Choroid plexus epithelial cell (primary cell): ENCODE data around the gene F5.

Experiments
- DNase-seq: peaks from one replicate; pipeline ENCODE4 v3.0.0-alpha.2; 2010; ENCODE audit warnings: low read depth
- H3K4me3 ChIP-seq: 2 replicates; pipeline ENCODE4 v1.5.1; 2011; ENCODE audit warnings: low read depth, mild to moderate bottlenecking, control low read depth, low read length, moderate library complexity
- TF ChIP-seq, protein P1 (sequence below): conservative IDR thresholded peaks from 2 replicates; pipeline ENCODE4 v1.5.1; 2011; ENCODE audit warnings: low read depth, mild to moderate bottlenecking, control low read depth, inconsistent platforms, low read length, moderate library complexity

The F5 gene

GRCh38 chr1:169487561-169487960 is 98.7 kb downstream of the F5 start:
- H3K4me3 ChIP-seq = no peak overlapping the region
- no peak for DNase-seq
- TF ChIP-seq, protein P1, sequence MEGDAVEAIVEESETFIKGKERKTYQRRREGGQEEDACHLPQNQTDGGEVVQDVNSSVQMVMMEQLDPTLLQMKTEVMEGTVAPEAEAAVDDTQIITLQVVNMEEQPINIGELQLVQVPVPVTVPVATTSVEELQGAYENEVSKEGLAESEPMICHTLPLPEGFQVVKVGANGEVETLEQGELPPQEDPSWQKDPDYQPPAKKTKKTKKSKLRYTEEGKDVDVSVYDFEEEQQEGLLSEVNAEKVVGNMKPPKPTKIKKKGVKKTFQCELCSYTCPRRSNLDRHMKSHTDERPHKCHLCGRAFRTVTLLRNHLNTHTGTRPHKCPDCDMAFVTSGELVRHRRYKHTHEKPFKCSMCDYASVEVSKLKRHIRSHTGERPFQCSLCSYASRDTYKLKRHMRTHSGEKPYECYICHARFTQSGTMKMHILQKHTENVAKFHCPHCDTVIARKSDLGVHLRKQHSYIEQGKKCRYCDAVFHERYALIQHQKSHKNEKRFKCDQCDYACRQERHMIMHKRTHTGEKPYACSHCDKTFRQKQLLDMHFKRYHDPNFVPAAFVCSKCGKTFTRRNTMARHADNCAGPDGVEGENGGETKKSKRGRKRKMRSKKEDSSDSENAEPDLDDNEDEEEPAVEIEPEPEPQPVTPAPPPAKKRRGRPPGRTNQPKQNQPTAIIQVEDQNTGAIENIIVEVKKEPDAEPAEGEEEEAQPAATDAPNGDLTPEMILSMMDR = no peak

DNA sequence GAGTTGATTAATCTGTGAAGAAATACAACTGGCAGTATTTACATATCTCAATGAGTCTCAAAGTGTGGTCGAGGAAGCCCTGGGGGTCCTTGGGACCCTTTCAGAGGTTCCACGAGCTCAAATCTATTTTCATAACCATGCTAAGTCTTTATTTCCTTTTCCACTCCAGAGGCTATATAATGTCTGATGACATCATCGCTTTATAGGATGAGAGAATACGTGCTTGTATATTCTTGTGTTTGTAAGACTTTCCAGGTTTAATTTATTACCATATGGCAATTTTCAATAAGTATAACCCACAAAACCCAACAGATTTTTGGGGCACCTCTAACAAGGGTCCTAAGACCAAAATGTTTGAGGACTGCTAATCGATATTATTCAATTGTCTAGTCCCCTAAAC is 99.1 kb downstream of the F5 start:
- DNase-seq = no peak
- TF ChIP-seq, protein P1 = no peak
- peak overlapping the region; percentile 88 for H3K4me3 ChIP-seq

DNA sequence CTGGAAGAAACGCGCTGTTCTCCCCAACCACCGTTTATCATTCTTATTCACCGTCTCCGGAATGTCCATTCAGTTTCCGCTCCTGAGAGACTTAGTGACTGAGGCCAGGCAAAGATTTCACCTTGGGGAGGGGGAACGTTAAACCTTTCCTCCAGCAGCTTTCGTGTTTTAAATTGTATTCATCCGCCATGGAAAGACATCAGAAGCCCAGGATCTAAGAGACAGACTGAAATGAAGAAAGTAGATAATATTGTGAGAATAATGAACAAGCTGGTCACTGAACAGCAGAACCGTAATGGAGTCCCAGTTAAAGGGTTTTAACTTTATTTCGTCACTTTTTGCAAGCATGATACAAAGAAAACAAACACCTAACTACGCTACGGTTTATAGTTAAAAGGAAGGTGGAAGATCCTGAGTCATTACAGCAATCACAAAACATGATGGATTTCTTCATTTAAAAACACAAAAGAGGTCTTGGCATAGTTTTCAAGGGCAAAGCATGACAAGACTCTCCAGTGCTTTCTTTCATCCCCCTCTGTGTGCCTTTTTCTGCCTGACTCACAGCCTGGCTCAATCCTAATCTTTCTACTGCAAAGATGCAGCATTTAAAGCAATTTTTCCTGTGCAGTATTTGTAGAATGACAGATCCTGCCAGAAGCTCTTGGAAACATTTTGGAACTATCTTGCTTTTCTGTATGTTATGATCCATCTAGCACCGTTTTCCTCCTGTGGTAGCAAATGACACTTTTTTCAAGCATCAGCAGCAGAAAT is 99.8 kb downstream of the F5 start:
- peak overlapping the region; percentile 88 for H3K4me3 ChIP-seq
- TF ChIP-seq, protein P1 = no peak
- DNase-seq = peak; percentile 70

- DNase-seq = peak; percentile 100
- TF ChIP-seq, protein P1 = peak; percentile 40
- peak within 1 kb of the TSS; percentile 88 for H3K4me3 ChIP-seq
Observed at GRCh38 chr1:169485431-169486280, 100.6 kb downstream of the F5 start, which contains the start of gene SLC19A2. Gene SLC19A2, minus strand, starts transcription at chr1:169485944. Its CDS starts 178 bp downstream, at chr1:169485766.

DNA sequence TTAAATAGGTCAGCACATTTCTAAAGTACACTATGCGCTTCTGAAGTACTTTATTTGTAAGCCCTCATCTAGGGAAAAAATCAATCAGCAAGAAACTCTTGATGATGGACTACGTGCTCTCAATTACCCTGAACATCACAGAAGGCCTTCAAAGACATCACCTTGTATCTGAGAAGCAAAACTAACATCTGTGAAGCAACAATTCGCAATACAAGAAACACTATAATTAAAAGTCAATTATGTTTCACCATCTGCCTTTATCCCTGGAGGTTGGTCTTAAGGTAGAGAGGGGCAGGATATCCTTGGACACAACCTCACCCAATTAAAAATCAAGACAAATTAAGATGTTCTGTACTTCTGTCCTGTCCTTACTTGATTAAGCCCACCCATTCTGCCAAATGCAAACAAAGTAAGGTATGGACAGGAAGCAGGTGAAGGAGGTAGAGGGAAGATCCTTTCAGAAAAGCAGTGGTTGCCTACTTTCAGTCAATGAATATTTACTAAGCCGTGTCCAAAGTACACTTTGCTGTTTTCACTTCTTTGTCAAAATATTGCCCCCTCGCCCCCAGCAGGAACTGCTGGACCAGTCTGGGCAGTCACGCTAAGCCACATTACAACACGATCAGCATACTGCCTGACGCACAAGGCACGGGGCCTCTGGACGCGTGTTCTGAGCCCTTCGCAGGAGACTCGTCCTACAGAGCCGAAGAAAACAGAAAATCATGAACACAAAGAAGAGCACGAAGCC is 101.4 kb downstream of the F5 start:
- H3K4me3 ChIP-seq = peak overlapping the region; percentile 88
- DNase-seq = peak; percentile 89

DNA sequence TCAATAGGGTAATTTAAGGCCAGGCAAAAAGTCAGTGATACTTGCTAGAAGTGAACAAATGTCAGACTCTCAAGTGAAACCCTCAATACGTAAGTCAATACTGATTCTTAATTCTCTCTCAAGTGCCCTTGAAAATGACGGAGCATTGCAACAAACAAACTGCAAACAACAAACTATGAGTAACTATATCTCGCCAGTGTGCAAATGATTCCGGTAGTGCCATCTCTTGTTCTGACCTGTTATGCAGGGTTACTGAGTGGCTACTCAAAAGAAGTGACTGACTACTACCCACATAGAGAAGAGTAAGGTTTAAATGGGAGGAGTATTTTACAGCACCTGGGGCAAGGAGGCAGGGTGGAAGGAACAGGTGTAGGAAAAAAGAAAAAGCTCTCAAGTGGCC is 102.2 kb downstream of the F5 start:
- peak overlapping the region; percentile 88 for H3K4me3 ChIP-seq
- TF ChIP-seq, protein P1 = no peak
- no peak for DNase-seq

More for the DNA sequence above, 101.4 kb downstream of the F5 start:
- TF ChIP-seq, protein P1 = no peak
